Activated CD4-positive, alpha-beta T cell treated with anti-CD3 and anti-CD28 coated beads, Interleukin-2, amount 10 ng/mL, durations not matched to agents 24 days and 14 days (primary cell): Measurements from ENCODE around the gene GNMT. TPM values are rescaled to one million over a fixed set of nuclear protein-coding genes. Genes with fewer than 3 reads are reported as not detected.

Experiments used
- DNase-seq: peaks from one replicate; pipeline ENCODE4 v3.0.0; 2022
- H3K27ac Mint-ChIP-seq: one replicate; pipeline ENCODE4 v1.8.0; 2022; ENCODE audit warnings: mild to moderate bottlenecking, mixed read lengths
- H3K27me3 Mint-ChIP-seq: one replicate; pipeline ENCODE4 v1.8.0; 2022; ENCODE audit warnings: mixed read lengths
- H3K36me3 Mint-ChIP-seq: one replicate; pipeline ENCODE4 v1.8.0; 2022; ENCODE audit warnings: low read depth, mild to moderate bottlenecking, mixed read lengths
- H3K4me1 Mint-ChIP-seq: one replicate; pipeline ENCODE4 v1.8.0; 2021; ENCODE audit warnings: mixed read lengths
- H3K4me3 Mint-ChIP-seq: one replicate; pipeline ENCODE4 v1.8.0; 2022; ENCODE audit warnings: mild to moderate bottlenecking, moderate library complexity, mixed read lengths
- H3K9me3 Mint-ChIP-seq: one replicate; pipeline ENCODE4 v1.8.0; 2021; ENCODE audit warnings: mixed read lengths
- intact Hi-C: fragments of 100-400 bp; cut with micrococcal nuclease; formaldehyde crosslinking; loops from one replicate; pipeline ENCODE4 v1.15.1; 2023
- total RNA-seq: library from RNA; stranded (reverse); gene quantifications from 2 replicates; pipeline ENCODE4 v1.2.3, GENCODE V29; 2022

The GNMT gene
- 0.24 and 0.70 TPM in 2 replicates for total RNA-seq

GRCh38 chr6:42960243-42961019, at the start of gene GNMT:
Gene GNMT (plus strand): TSS chr6:42960754. CDS start chr6:42960768, 14 bp downstream.
- Mint-ChIP-seq H3K27ac (no peak within 1 kb of the TSS), H3K4me1 (peaks cover 9% of the 10 kb centered on the region), H3K4me3 (peak within 1 kb of the TSS; percentile 73), H3K9me3 (no peaks in the 10 kb centered on the region), H3K27me3 (peaks cover 9% of the 10 kb centered on the region), H3K36me3 (peaks cover 18% of the 10 kb centered on the region)
- intact Hi-C loops: no loop called here
- DNase-seq: peak; percentile 80

GRCh38 chr6:42911171-42912021, 49.2 kb upstream of the GNMT start:
- H3K4me1 Mint-ChIP-seq: no peaks in the 10 kb centered on the region
- H3K27me3 Mint-ChIP-seq: peaks cover 16% of the 10 kb centered on the region
- H3K4me3 Mint-ChIP-seq: no peak overlapping the region
- intact Hi-C loops: no loop called here
- no peaks in the 10 kb centered on the region for H3K36me3 Mint-ChIP-seq
- no peaks in the 10 kb centered on the region for H3K9me3 Mint-ChIP-seq
- no peak overlapping the region for H3K27ac Mint-ChIP-seq
- DNase-seq: no peak

- DNase-seq: no peak
- no peak overlapping the region for H3K4me3 Mint-ChIP-seq
- no peaks in the 10 kb centered on the region for H3K36me3 Mint-ChIP-seq
- no peaks in the 10 kb centered on the region for H3K4me1 Mint-ChIP-seq
- peaks cover 13% of the 10 kb centered on the region for H3K27me3 Mint-ChIP-seq
- no peaks in the 10 kb centered on the region for H3K9me3 Mint-ChIP-seq
- intact Hi-C loops: no loop called here
- H3K27ac Mint-ChIP-seq: no peak overlapping the region
Observed at GRCh38 chr6:42914546-42914945, 46.0 kb upstream of the GNMT start.

DNA sequence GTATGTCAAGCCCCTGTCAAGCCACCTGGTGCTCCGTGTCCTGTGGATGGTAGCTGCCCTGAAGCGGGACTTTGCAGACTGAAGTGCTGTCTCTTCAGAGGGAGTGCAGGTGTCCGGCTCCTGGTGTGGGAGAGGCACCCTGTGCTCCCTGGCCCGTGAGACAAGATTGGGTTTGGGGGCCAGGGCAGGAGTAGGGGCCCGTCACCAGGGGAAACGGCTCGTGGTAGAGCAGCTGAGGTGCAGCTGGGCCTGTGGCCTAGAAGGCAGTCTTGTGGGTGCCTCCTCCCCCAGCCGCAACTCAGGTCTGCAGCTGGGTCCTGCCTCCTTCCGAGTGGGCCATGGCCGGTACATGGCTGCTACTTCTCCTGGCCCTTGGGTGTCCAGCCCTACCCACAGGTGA, 44.8 kb upstream of the GNMT start, which contains the start of gene PTCRA:
TSS of gene PTCRA (plus strand) at position 322 of the 400 bp plus-strand sequence. CDS start at position 339, 17 bp downstream.
- Mint-ChIP-seq H3K27me3 (peaks cover 13% of the 10 kb centered on the region), H3K4me1 (no peaks in the 10 kb centered on the region), H3K27ac (no peak within 1 kb of the TSS), H3K36me3 (no peaks in the 10 kb centered on the region), H3K4me3 (no peak within 1 kb of the TSS), H3K9me3 (no peaks in the 10 kb centered on the region)
- intact Hi-C loops: no loop called here
- DNase-seq: no peak

GRCh38 chr6:42916288-42916687, 44.3 kb upstream of the GNMT start:
- H3K4me3 Mint-ChIP-seq: no peak overlapping the region
- H3K27ac Mint-ChIP-seq: no peak overlapping the region
- intact Hi-C loops: no loop called here
- H3K9me3 Mint-ChIP-seq: no peaks in the 10 kb centered on the region
- H3K27me3 Mint-ChIP-seq: peaks cover 11% of the 10 kb centered on the region
- no peaks in the 10 kb centered on the region for H3K36me3 Mint-ChIP-seq
- DNase-seq: no peak
- H3K4me1 Mint-ChIP-seq: no peaks in the 10 kb centered on the region

GRCh38 chr6:42921801-42922200, 38.8 kb upstream of the GNMT start:
- H3K27me3 Mint-ChIP-seq: no peaks in the 10 kb centered on the region
- no peaks in the 10 kb centered on the region for H3K4me1 Mint-ChIP-seq
- no peak for DNase-seq
- H3K9me3 Mint-ChIP-seq: no peaks in the 10 kb centered on the region
- H3K27ac Mint-ChIP-seq: no peak overlapping the region
- intact Hi-C loops: no loop called here
- no peak overlapping the region for H3K4me3 Mint-ChIP-seq
- H3K36me3 Mint-ChIP-seq: no peaks in the 10 kb centered on the region

- no peaks in the 10 kb centered on the region for H3K27me3 Mint-ChIP-seq
- intact Hi-C loops: no loop called here
- no peaks in the 10 kb centered on the region for H3K9me3 Mint-ChIP-seq
Observed at GRCh38 chr6:42923666-42924065, 36.9 kb upstream of the GNMT start.

DNA sequence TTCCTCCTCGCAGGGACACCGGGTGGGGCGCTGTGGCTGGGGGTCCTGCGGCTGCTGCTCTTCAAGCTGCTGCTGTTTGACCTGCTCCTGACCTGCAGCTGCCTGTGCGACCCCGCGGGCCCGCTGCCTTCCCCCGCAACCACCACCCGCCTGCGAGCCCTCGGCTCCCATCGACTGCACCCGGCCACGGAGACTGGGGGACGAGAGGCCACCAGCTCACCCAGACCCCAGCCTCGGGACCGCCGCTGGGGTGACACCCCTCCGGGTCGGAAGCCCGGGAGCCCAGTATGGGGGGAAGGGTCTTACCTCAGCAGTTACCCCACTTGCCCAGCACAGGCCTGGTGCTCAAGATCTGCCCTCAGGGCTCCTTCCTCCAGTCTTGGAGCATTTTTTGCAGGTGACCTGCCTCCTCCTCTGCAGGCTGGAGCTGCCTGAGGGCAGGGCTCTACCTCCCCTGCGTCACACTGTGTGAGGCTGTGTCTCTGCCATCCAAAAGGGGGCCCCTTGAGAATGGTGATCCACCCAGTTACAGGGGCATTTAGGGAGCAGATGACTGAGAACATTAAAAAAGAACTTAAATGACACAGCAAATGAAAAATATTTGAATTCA, 35.2 kb upstream of the GNMT start:
- no peak overlapping the region for H3K27ac Mint-ChIP-seq
- peaks cover 11% of the 10 kb centered on the region for H3K4me1 Mint-ChIP-seq
- H3K36me3 Mint-ChIP-seq: peaks cover 7% of the 10 kb centered on the region
- no peaks in the 10 kb centered on the region for H3K27me3 Mint-ChIP-seq
- H3K4me3 Mint-ChIP-seq: no peak overlapping the region
- no peaks in the 10 kb centered on the region for H3K9me3 Mint-ChIP-seq
- intact Hi-C loops: no loop called here
- DNase-seq: no peak

More at GRCh38 chr6:42923666-42924065, 36.9 kb upstream of the GNMT start:
- no peak for DNase-seq
- Mint-ChIP-seq H3K4me3 (no peak overlapping the region), H3K36me3 (no peaks in the 10 kb centered on the region), H3K27ac (no peak overlapping the region), H3K4me1 (peaks cover 4% of the 10 kb centered on the region)

DNA sequence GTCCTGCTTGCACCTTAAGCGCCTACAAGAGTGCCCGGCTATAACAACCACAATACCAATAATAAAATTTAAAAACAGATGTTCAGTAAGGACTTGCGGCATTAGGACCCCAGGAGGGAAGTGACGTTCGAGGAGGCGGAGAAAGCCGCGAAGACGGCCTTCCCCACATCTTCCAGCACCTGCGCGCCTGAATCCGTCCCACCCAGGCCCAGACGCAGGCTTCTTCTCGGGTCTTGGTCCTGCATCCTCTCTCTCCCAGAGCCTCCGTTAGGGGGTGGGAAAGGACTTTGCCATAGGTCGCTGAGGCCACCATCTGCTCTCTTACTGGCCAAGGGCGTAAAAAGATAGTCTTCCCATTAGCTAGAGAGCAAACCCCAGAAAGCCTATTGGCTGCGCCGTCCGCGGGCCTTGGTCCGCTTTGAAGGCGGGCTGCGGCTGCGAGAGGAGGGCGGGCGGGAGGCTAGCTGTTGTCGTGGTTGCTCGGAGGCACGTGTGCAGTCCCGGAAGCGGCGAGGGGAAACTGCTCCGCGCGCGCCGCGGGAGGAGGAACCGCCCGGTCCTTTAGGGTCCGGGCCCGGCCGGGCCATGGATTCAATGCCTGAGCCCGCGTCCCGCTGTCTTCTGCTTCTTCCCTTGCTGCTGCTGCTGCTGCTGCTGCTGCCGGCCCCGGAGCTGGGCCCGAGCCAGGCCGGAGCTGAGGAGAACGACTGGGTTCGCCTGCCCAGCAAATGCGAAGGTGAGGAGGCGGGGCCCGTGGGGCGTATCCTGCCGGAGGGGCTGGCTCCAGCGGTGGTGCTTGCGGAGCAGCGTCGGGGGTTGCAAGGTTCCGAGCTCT, 31.4 kb upstream of the GNMT start, which contains the start of gene CNPY3:
TSS of gene CNPY3 (plus strand) at position 495 of the 835 bp plus-strand sequence. CDS start at position 586, 91 bp downstream.
- intact Hi-C loops: loop anchor here (1.0 to 2.0 kb wide), 10 partner anchors 28 to 242 kb away; partner anchors contain the start of genes CUL7, KLC4, KLHDC3 and MRPL2

DNA sequence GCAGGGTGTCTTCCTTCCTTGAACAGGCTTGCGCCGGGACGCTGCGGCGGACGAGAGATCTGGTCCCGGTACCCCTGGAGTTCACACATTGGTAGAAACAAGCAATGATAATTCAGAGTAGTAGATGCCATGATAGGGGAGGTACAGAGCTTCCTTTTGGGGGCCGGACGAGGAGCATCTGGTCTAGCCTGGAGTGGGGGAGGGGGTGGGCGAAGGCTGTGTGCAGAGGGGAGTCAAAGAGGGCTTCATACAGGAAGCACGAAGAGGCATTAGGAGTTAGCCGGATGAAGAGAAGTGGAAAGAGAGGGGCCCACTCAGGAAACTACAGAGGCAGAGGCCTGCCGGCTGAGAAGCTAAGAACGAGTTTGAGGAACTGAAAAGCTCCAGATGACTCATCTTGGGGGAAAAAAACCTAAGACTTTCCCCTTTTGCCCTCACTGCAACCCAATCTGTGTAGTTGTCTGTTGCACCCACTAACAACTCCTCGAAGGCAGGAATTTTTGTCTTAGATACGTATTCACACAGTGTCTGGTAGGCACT, 30.7 kb upstream of the GNMT start:
- intact Hi-C loops: loop anchor here (1.0 to 2.0 kb wide), 10 partner anchors 29 to 241 kb away; partner anchors contain the start of genes CUL7, KLC4, KLHDC3 and MRPL2
- Mint-ChIP-seq H3K9me3 (no peaks in the 10 kb centered on the region), H3K4me3 (peak overlapping the region; percentile 91), H3K27me3 (no peaks in the 10 kb centered on the region), H3K27ac (peak overlapping the region; percentile 98), H3K36me3 (peaks cover 37% of the 10 kb centered on the region), H3K4me1 (peaks cover 34% of the 10 kb centered on the region)
- DNase-seq: peak; percentile 87

More for the DNA sequence above, 31.4 kb upstream of the GNMT start, which contains the start of gene CNPY3:
- no peaks in the 10 kb centered on the region for H3K9me3 Mint-ChIP-seq
- H3K4me3 Mint-ChIP-seq: peak within 1 kb of the TSS; percentile 91
- H3K4me1 Mint-ChIP-seq: peaks cover 34% of the 10 kb centered on the region
- peaks cover 32% of the 10 kb centered on the region for H3K36me3 Mint-ChIP-seq
- H3K27ac Mint-ChIP-seq: peak within 1 kb of the TSS; percentile 98
- H3K27me3 Mint-ChIP-seq: no peaks in the 10 kb centered on the region
- peak; percentile 98 for DNase-seq

DNA sequence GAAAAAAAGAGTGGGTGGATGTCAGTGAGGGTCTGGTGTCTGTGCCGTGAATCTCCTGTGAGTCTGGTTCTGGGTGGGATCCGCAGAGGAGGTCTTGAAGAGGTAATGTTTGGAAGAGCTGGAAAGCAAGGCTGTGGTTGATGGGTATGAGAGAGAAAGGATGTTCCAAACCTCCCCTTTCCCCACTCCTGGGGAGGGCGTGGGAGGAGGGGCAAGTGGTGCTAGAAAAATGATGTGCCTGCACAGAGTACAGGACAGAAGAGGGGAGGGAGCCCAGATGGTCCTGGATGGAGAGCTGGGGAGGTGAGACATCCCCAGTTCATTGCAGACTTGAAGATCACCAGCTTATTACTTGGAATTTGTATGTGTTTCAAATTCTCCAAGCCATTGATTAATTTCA, 28.1 kb upstream of the GNMT start:
- Mint-ChIP-seq H3K4me1 (peaks cover 34% of the 10 kb centered on the region), H3K4me3 (peak overlapping the region; percentile 55), H3K27me3 (no peaks in the 10 kb centered on the region), H3K27ac (peak overlapping the region; percentile 10), H3K9me3 (no peaks in the 10 kb centered on the region), H3K36me3 (peaks cover 53% of the 10 kb centered on the region)
- intact Hi-C loops: no loop called here
- no peak for DNase-seq

- intact Hi-C loops: no loop called here
- no peak overlapping the region for H3K27ac Mint-ChIP-seq
Observed at GRCh38 chr6:42933205-42933604, 27.3 kb upstream of the GNMT start.

More at GRCh38 chr6:42933205-42933604, 27.3 kb upstream of the GNMT start:
- H3K4me1 Mint-ChIP-seq: peaks cover 34% of the 10 kb centered on the region
- DNase-seq: no peak
- H3K4me3 Mint-ChIP-seq: no peak overlapping the region
- H3K27me3 Mint-ChIP-seq: no peaks in the 10 kb centered on the region
- H3K36me3 Mint-ChIP-seq: peaks cover 57% of the 10 kb centered on the region
- no peaks in the 10 kb centered on the region for H3K9me3 Mint-ChIP-seq
